ENCODE measurements around the gene CNOT6.

Gene CNOT6

DNA sequence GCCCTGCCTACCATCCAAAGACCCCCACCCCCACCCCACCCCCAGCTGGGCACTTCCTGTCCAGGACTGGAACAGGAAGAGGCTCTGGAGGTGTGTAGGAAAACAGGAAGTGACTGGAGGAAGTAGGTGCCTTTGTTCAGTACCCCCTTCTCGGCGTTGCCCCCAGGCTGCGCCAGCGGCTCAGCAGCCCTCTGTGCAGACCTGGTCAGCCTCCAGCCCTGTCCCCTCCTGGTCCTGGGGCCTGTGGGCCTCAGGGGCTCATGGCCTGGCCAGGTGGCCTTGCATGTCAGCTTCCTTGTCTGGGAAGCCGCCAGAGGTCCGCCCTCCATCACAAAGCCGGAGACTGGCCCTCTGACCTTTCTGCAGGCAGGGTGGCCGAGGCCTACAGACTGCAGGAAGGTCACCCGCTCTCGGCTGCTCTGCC is 129.2 kb downstream of the CNOT6 start:
- no peaks in the 10 kb centered on the region for H3K9me3 ChIP-seq (ENCODE audit: control insufficient read depth, insufficient read depth, low read depth, low read length)
- ChIA-PET POLR2A (interaction anchor here (0.6 kb wide), 1 partner anchor 15 kb away, joined by 3 read pairs; no protein-coding TSS in a partner anchor), CTCF (no interaction called here)
- TF ChIP-seq, protein P1, sequence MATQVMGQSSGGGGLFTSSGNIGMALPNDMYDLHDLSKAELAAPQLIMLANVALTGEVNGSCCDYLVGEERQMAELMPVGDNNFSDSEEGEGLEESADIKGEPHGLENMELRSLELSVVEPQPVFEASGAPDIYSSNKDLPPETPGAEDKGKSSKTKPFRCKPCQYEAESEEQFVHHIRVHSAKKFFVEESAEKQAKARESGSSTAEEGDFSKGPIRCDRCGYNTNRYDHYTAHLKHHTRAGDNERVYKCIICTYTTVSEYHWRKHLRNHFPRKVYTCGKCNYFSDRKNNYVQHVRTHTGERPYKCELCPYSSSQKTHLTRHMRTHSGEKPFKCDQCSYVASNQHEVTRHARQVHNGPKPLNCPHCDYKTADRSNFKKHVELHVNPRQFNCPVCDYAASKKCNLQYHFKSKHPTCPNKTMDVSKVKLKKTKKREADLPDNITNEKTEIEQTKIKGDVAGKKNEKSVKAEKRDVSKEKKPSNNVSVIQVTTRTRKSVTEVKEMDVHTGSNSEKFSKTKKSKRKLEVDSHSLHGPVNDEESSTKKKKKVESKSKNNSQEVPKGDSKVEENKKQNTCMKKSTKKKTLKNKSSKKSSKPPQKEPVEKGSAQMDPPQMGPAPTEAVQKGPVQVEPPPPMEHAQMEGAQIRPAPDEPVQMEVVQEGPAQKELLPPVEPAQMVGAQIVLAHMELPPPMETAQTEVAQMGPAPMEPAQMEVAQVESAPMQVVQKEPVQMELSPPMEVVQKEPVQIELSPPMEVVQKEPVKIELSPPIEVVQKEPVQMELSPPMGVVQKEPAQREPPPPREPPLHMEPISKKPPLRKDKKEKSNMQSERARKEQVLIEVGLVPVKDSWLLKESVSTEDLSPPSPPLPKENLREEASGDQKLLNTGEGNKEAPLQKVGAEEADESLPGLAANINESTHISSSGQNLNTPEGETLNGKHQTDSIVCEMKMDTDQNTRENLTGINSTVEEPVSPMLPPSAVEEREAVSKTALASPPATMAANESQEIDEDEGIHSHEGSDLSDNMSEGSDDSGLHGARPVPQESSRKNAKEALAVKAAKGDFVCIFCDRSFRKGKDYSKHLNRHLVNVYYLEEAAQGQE (tag by site-specific recombination; IDR thresholded peaks at IDR 0.05) = no peak
- TF ChIP-seq ZNF514 (tag by site-specific recombination; IDR thresholded peaks at IDR 0.05) (no peak), ZNF138 (tag by site-specific recombination; IDR thresholded peaks at IDR 0.05; ENCODE audit: borderline replicate concordance) (no peak), ZBTB17 (tag by site-specific recombination; IDR thresholded peaks at IDR 0.05) (no peak), ZNF132 (tag by site-specific recombination; IDR thresholded peaks at IDR 0.05; ENCODE audit: borderline replicate concordance) (no peak), ZNF585B (tag by site-specific recombination; IDR thresholded peaks at IDR 0.05) (no peak), ZNF558 (tag by site-specific recombination; IDR thresholded peaks at IDR 0.05) (no peak), ZNF548 (tag by site-specific recombination; IDR thresholded peaks at IDR 0.05) (no peak), ZNF660 (tag by site-specific recombination; IDR thresholded peaks at IDR 0.05) (no peak)
- TF ChIP-seq, protein P2, sequence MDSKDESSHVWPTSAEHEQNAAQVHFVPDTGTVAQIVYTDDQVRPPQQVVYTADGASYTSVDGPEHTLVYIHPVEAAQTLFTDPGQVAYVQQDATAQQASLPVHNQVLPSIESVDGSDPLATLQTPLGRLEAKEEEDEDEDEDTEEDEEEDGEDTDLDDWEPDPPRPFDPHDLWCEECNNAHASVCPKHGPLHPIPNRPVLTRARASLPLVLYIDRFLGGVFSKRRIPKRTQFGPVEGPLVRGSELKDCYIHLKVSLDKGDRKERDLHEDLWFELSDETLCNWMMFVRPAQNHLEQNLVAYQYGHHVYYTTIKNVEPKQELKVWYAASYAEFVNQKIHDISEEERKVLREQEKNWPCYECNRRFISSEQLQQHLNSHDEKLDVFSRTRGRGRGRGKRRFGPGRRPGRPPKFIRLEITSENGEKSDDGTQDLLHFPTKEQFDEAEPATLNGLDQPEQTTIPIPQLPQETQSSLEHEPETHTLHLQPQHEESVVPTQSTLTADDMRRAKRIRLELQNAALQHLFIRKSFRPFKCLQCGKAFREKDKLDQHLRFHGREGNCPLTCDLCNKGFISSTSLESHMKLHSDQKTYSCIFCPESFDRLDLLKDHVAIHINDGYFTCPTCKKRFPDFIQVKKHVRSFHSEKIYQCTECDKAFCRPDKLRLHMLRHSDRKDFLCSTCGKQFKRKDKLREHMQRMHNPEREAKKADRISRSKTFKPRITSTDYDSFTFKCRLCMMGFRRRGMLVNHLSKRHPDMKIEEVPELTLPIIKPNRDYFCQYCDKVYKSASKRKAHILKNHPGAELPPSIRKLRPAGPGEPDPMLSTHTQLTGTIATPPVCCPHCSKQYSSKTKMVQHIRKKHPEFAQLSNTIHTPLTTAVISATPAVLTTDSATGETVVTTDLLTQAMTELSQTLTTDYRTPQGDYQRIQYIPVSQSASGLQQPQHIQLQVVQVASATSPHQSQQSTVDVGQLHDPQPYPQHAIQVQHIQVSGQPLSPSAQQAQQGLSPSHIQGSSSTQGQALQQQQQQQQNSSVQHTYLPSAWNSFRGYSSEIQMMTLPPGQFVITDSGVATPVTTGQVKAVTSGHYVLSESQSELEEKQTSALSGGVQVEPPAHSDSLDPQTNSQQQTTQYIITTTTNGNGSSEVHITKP (tag by site-specific recombination; IDR thresholded peaks at IDR 0.05) = no peak
- TF ChIP-seq, protein P3, sequence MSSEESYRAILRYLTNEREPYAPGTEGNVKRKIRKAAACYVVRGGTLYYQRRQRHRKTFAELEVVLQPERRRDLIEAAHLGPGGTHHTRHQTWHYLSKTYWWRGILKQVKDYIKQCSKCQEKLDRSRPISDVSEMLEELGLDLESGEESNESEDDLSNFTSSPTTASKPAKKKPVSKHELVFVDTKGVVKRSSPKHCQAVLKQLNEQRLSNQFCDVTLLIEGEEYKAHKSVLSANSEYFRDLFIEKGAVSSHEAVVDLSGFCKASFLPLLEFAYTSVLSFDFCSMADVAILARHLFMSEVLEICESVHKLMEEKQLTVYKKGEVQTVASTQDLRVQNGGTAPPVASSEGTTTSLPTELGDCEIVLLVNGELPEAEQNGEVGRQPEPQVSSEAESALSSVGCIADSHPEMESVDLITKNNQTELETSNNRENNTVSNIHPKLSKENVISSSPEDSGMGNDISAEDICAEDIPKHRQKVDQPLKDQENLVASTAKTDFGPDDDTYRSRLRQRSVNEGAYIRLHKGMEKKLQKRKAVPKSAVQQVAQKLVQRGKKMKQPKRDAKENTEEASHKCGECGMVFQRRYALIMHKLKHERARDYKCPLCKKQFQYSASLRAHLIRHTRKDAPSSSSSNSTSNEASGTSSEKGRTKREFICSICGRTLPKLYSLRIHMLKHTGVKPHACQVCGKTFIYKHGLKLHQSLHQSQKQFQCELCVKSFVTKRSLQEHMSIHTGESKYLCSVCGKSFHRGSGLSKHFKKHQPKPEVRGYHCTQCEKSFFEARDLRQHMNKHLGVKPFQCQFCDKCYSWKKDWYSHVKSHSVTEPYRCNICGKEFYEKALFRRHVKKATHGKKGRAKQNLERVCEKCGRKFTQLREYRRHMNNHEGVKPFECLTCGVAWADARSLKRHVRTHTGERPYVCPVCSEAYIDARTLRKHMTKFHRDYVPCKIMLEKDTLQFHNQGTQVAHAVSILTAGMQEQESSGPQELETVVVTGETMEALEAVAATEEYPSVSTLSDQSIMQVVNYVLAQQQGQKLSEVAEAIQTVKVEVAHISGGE (tag by site-specific recombination; conservative IDR thresholded peaks at IDR 0.05; ENCODE audit: low read depth) = no peak
- TF ChIP-seq, protein P4, sequence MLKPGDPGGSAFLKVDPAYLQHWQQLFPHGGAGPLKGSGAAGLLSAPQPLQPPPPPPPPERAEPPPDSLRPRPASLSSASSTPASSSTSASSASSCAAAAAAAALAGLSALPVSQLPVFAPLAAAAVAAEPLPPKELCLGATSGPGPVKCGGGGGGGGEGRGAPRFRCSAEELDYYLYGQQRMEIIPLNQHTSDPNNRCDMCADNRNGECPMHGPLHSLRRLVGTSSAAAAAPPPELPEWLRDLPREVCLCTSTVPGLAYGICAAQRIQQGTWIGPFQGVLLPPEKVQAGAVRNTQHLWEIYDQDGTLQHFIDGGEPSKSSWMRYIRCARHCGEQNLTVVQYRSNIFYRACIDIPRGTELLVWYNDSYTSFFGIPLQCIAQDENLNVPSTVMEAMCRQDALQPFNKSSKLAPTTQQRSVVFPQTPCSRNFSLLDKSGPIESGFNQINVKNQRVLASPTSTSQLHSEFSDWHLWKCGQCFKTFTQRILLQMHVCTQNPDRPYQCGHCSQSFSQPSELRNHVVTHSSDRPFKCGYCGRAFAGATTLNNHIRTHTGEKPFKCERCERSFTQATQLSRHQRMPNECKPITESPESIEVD (tag by site-specific recombination; IDR thresholded peaks at IDR 0.05) = no peak
- TF ChIP-seq, protein P5, sequence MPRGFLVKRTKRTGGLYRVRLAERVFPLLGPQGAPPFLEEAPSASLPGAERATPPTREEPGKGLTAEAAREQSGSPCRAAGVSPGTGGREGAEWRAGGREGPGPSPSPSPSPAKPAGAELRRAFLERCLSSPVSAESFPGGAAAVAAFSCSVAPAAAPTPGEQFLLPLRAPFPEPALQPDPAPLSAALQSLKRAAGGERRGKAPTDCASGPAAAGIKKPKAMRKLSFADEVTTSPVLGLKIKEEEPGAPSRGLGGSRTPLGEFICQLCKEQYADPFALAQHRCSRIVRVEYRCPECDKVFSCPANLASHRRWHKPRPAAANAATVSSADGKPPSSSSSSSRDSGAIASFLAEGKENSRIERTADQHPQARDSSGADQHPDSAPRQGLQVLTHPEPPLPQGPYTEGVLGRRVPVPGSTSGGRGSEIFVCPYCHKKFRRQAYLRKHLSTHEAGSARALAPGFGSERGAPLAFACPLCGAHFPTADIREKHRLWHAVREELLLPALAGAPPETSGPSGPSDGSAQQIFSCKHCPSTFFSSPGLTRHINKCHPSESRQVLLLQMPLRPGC (tag by site-specific recombination; IDR thresholded peaks at IDR 0.05) = no peak
- TF ChIP-seq, protein P6, sequence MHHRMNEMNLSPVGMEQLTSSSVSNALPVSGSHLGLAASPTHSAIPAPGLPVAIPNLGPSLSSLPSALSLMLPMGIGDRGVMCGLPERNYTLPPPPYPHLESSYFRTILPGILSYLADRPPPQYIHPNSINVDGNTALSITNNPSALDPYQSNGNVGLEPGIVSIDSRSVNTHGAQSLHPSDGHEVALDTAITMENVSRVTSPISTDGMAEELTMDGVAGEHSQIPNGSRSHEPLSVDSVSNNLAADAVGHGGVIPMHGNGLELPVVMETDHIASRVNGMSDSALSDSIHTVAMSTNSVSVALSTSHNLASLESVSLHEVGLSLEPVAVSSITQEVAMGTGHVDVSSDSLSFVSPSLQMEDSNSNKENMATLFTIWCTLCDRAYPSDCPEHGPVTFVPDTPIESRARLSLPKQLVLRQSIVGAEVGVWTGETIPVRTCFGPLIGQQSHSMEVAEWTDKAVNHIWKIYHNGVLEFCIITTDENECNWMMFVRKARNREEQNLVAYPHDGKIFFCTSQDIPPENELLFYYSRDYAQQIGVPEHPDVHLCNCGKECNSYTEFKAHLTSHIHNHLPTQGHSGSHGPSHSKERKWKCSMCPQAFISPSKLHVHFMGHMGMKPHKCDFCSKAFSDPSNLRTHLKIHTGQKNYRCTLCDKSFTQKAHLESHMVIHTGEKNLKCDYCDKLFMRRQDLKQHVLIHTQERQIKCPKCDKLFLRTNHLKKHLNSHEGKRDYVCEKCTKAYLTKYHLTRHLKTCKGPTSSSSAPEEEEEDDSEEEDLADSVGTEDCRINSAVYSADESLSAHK (tag by site-specific recombination; IDR thresholded peaks at IDR 0.05) = no peak
- TF ChIP-seq, protein P7, sequence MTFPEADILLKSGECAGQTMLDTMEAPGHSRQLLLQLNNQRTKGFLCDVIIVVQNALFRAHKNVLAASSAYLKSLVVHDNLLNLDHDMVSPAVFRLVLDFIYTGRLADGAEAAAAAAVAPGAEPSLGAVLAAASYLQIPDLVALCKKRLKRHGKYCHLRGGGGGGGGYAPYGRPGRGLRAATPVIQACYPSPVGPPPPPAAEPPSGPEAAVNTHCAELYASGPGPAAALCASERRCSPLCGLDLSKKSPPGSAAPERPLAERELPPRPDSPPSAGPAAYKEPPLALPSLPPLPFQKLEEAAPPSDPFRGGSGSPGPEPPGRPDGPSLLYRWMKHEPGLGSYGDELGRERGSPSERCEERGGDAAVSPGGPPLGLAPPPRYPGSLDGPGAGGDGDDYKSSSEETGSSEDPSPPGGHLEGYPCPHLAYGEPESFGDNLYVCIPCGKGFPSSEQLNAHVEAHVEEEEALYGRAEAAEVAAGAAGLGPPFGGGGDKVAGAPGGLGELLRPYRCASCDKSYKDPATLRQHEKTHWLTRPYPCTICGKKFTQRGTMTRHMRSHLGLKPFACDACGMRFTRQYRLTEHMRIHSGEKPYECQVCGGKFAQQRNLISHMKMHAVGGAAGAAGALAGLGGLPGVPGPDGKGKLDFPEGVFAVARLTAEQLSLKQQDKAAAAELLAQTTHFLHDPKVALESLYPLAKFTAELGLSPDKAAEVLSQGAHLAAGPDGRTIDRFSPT (tag by site-specific recombination; IDR thresholded peaks at IDR 0.05) = no peak
- TF ChIP-seq, protein P8, sequence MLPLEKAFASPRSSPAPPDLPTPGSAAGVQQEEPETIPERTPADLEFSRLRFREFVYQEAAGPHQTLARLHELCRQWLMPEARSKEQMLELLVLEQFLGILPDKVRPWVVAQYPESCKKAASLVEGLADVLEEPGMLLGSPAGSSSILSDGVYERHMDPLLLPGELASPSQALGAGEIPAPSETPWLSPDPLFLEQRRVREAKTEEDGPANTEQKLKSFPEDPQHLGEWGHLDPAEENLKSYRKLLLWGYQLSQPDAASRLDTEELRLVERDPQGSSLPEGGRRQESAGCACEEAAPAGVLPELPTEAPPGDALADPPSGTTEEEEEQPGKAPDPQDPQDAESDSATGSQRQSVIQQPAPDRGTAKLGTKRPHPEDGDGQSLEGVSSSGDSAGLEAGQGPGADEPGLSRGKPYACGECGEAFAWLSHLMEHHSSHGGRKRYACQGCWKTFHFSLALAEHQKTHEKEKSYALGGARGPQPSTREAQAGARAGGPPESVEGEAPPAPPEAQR (tag by site-specific recombination; IDR thresholded peaks at IDR 0.05) = no peak

More for the DNA sequence above, 129.2 kb downstream of the CNOT6 start:
- no peaks in the 10 kb centered on the region; the same call in 1 of the 2 replicates for H3K4me1 ChIP-seq (ENCODE audit: control insufficient read depth, insufficient read depth, low read length)
- H3K36me3 ChIP-seq (ENCODE audit: control insufficient read depth in 2 of 2, insufficient read depth in 1 of 2, low read length in 2 of 2) = peaks cover 0 to 3% of the 10 kb centered on the region in 2 experiments; a peak in 1 of 3 replicates
- H3K4me3 ChIP-seq (ENCODE audit: low read depth, low read length) = no peak overlapping the region
- no peak overlapping the region for H3K27ac ChIP-seq (ENCODE audit: extremely low read depth, low read depth, low read length)
